Activated CD4-positive, alpha-beta T cell treated with anti-CD3 and anti-CD28 coated beads for 4 hours (primary cell): ENCODE results near the gene GJB5.

Experiments used
- DNase-seq, 2 donors: peaks; one replicate each; pipeline ENCODE4 v3.0.0-alpha.2; 2020

The GJB5 gene

GRCh38 chr1:34796990-34797389 is 42.1 kb downstream of the GJB5 start:
- DNase-seq: no peak

GRCh38 chr1:34800214-34800613 is 45.4 kb downstream of the GJB5 start:
- DNase-seq: no peak

DNA sequence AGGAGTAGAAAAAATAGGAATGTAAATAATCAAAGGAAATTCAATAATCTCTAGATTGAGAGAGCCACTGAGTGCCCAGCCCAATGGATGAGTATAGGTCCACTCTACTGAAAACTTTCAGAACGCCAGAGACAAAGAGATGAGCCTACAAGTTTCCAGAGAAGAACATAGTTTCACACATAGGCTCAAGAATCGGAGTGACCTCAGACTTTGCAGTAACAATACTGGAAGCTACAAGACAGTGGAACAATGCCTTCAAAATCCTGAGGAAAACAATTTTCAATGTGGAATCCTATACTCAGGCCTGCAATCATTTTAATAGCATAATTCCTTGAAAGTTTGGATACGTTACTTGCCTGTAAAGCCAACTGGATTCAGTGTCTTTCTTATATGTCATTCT is 48.9 kb downstream of the GJB5 start:
- DNase-seq: no peak

- DNase-seq: no peak
These were observed 51.5 kb downstream of the GJB5 start for GRCh38 chr1:34806396-34806795.
